Breast epithelium (tissue), 3 donors: ENCODE data around the gene CADPS2.

ENCODE experiments used
- CTCF ChIP-seq, 3 donors: fragments of 450-650 bp; IDR thresholded peaks; one replicate each; pipeline ENCODE4 v1.5.1; 2016 to 2017; ENCODE audit warnings: antibody characterized with exemption in 3 of 3, mild to moderate bottlenecking in 3 of 3, moderate library complexity in 3 of 3
- POLR2A ChIP-seq: fragments of 450-650 bp; IDR thresholded peaks from one replicate; pipeline ENCODE4 v1.6.1; 2016; ENCODE audit warnings: antibody characterized with exemption, mild to moderate bottlenecking, moderate library complexity

DNA sequence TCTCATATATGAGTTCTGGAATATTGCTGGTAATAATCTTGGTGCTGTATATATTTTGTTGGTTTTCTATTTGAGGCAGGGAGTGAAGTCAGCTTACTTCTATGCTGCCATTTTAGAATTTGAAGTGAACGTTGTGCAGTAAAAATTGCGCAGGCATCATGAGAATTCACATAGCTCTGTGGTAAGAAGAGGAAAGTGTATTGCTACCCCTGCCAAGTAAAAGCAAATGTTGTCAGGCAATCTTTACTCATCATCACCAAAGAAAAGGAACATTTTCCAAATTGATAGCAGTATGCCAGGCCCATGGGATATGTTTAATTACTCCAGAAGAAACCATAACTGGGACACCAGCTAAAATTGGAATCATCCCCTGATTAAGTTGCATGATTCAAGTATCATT is 595.1 kb downstream of the CADPS2 start:
- TF ChIP-seq CTCF (IDR thresholded peaks at IDR 0.05) (no peak), POLR2A (no peak)
